ENCODE data around the gene SCARB1.

SCARB1 gene

GRCh38 chr12:124752437-124753227 lies 111.0 kb downstream of the SCARB1 start:
- H3K79me2 ChIP-seq (ENCODE audit: control insufficient read depth, low read length): no peaks in the 10 kb centered on the region
- no peaks in the 10 kb centered on the region for H3K36me3 ChIP-seq (ENCODE audit: control insufficient read depth, low read length)
- H3K9me2 ChIP-seq (replicated peaks; ENCODE audit: control insufficient read depth, low read length): no peaks in the 10 kb centered on the region
- H4K20me1 ChIP-seq (ENCODE audit: control insufficient read depth, insufficient read depth, low read depth, low read length): no peaks in the 10 kb centered on the region
- no peak overlapping the region for H3K27ac ChIP-seq (ENCODE audit: low read depth, low read length)
- peaks cover 20% of the 10 kb centered on the region for H3K27me3 ChIP-seq (ENCODE audit: control insufficient read depth, low read length)
- H3K4me3 ChIP-seq (ENCODE audit: low read length): no peak overlapping the region
- peaks cover 9% of the 10 kb centered on the region for H3K9me3 ChIP-seq (ENCODE audit: control insufficient read depth, insufficient read depth, low read length)
- H3K4me2 ChIP-seq (ENCODE audit: low read length): no peak overlapping the region
- H3F3A ChIP-seq (ENCODE audit: control insufficient read depth, insufficient read depth): no peaks in the 10 kb centered on the region
- no peaks in the 10 kb centered on the region for H3K4me1 ChIP-seq (ENCODE audit: control insufficient read depth, low read length)
- TF ChIP-seq EZH2phosphoT487 (IDR thresholded peaks at IDR 0.05; ENCODE audit: borderline replicate concordance, low read length) (no peak), CTCF (IDR thresholded peaks at IDR 0.05; ENCODE audit: low read depth, low read length, poor library complexity, severe bottlenecking) (no peak)

DNA sequence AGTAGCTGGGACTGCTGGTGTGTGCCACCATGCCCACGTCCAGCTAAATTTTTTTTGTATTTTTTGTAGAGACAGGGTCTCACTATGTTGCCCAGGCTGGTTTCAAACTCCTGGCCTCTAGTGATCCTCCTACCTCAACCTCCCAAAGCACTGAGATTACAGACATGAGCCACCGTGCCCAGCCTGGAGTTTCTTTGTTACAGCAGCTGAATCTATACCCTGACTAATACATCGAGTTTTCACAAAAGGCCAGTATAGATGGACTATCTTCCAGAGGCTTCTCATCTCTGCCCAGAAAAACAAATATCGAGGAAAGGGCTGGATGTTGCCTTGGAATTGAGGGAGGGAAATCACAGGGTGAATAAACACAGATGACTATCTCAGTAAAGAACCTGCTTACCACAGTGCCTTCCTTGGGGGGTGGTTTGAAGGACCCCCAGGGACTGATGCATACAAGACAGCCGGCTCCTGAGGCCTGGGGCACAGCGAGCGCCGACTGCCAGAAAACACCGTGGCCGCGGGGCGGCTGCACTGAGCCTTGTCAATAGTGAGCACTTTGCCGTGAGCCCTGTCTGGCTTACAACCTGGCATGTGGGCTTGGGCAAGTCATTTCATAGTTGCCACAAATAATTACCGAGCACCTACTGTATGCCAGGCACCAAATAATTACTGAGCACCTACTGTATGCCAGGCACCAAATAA lies 111.9 kb downstream of the SCARB1 start:
- H3K36me3 ChIP-seq (ENCODE audit: control insufficient read depth, low read length): no peaks in the 10 kb centered on the region
- peaks cover 21% of the 10 kb centered on the region for H3K27me3 ChIP-seq (ENCODE audit: control insufficient read depth, low read length)
- peaks cover 9% of the 10 kb centered on the region for H3K9me3 ChIP-seq (ENCODE audit: control insufficient read depth, insufficient read depth, low read length)
- no peaks in the 10 kb centered on the region for H3F3A ChIP-seq (ENCODE audit: control insufficient read depth, insufficient read depth)
- H3K4me1 ChIP-seq (ENCODE audit: control insufficient read depth, low read length): no peaks in the 10 kb centered on the region
- no peak overlapping the region for H3K4me2 ChIP-seq (ENCODE audit: low read length)
- H3K4me3 ChIP-seq (ENCODE audit: low read length): no peak overlapping the region
- TF ChIP-seq CTCF (IDR thresholded peaks at IDR 0.05; ENCODE audit: low read depth, low read length, poor library complexity, severe bottlenecking) (no peak), EZH2phosphoT487 (IDR thresholded peaks at IDR 0.05; ENCODE audit: borderline replicate concordance, low read length) (no peak)
- no peaks in the 10 kb centered on the region for H4K20me1 ChIP-seq (ENCODE audit: control insufficient read depth, insufficient read depth, low read depth, low read length)
- H3K79me2 ChIP-seq (ENCODE audit: control insufficient read depth, low read length): no peaks in the 10 kb centered on the region
- H3K27ac ChIP-seq (ENCODE audit: low read depth, low read length): no peak overlapping the region
- no peaks in the 10 kb centered on the region for H3K9me2 ChIP-seq (replicated peaks; ENCODE audit: control insufficient read depth, low read length)

GRCh38 chr12:124750787-124751471 lies 112.7 kb downstream of the SCARB1 start:
- no peak overlapping the region for H3K27ac ChIP-seq (ENCODE audit: low read depth, low read length)
- H3K4me2 ChIP-seq (ENCODE audit: low read length): no peak overlapping the region
- peaks cover 30% of the 10 kb centered on the region for H3K27me3 ChIP-seq (ENCODE audit: control insufficient read depth, low read length)
- H3K9me3 ChIP-seq (ENCODE audit: control insufficient read depth, insufficient read depth, low read length): peaks cover 9% of the 10 kb centered on the region
- H3K36me3 ChIP-seq (ENCODE audit: control insufficient read depth, low read length): no peaks in the 10 kb centered on the region
- H4K20me1 ChIP-seq (ENCODE audit: control insufficient read depth, insufficient read depth, low read depth, low read length): no peaks in the 10 kb centered on the region
- no peaks in the 10 kb centered on the region for H3K9me2 ChIP-seq (replicated peaks; ENCODE audit: control insufficient read depth, low read length)
- H3F3A ChIP-seq (ENCODE audit: control insufficient read depth, insufficient read depth): no peaks in the 10 kb centered on the region
- TF ChIP-seq EZH2phosphoT487 (IDR thresholded peaks at IDR 0.05; ENCODE audit: borderline replicate concordance, low read length) (no peak), CTCF (IDR thresholded peaks at IDR 0.05; ENCODE audit: low read depth, low read length, poor library complexity, severe bottlenecking) (no peak)
- H3K4me3 ChIP-seq (ENCODE audit: low read length): no peak overlapping the region
- H3K4me1 ChIP-seq (ENCODE audit: control insufficient read depth, low read length): no peaks in the 10 kb centered on the region
- H3K79me2 ChIP-seq (ENCODE audit: control insufficient read depth, low read length): no peaks in the 10 kb centered on the region
